Measurements from ENCODE around the gene PTPRA.

PTPRA gene

DNA sequence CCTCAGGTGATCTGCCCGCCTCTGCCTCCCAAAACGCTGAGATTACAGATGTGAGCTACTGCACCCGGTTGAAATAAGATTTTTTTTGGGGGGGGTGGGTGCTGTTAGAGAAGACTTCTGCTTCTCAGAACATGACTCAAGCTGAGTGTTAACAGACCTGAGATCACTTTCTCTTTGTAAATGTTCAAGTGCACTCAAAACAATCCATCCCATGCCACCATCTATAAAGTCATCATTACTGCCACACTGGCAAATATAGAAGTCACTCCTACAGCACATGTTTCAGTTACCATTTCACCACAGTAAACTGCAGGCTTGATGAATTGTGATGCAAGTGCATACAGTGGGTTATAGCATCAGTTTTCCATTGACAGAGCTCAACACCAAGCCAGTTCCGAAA is 23.8 kb upstream of the PTPRA start:
- no peak overlapping the region for H3K4me3 ChIP-seq (ENCODE audit: low read depth, low read length)
- no peak for DNase-seq (ENCODE audit: low read depth)
- TF ChIP-seq, protein P1, sequence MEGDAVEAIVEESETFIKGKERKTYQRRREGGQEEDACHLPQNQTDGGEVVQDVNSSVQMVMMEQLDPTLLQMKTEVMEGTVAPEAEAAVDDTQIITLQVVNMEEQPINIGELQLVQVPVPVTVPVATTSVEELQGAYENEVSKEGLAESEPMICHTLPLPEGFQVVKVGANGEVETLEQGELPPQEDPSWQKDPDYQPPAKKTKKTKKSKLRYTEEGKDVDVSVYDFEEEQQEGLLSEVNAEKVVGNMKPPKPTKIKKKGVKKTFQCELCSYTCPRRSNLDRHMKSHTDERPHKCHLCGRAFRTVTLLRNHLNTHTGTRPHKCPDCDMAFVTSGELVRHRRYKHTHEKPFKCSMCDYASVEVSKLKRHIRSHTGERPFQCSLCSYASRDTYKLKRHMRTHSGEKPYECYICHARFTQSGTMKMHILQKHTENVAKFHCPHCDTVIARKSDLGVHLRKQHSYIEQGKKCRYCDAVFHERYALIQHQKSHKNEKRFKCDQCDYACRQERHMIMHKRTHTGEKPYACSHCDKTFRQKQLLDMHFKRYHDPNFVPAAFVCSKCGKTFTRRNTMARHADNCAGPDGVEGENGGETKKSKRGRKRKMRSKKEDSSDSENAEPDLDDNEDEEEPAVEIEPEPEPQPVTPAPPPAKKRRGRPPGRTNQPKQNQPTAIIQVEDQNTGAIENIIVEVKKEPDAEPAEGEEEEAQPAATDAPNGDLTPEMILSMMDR (IDR thresholded peaks at IDR 0.05; ENCODE audit: low read depth, low read length, missing control alignments) = no peak

DNA sequence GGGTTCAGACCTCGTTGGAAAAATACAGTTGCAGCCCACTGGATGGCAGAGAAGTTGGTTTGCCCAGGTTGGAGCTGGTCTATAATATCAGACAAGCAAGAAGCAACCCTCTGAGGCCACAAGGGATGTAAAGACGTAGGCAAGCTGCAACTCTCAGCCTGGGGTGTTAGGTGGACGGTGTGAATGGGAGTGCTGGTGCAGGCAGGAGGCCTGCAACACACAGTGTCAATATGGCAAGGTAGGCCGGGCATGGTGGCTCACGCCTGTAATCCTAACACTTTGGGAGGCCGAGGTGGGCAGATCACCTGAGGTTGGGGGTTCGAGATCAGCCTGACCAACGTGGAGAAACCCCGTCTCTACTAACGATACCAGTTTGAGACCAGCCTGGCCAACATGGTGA is 22.2 kb upstream of the PTPRA start:
- no peak overlapping the region for H3K4me3 ChIP-seq (ENCODE audit: low read depth, low read length)
- DNase-seq (ENCODE audit: low read depth) = no peak
- TF ChIP-seq, protein P1 (IDR thresholded peaks at IDR 0.05; ENCODE audit: low read depth, low read length, missing control alignments) = no peak

DNA sequence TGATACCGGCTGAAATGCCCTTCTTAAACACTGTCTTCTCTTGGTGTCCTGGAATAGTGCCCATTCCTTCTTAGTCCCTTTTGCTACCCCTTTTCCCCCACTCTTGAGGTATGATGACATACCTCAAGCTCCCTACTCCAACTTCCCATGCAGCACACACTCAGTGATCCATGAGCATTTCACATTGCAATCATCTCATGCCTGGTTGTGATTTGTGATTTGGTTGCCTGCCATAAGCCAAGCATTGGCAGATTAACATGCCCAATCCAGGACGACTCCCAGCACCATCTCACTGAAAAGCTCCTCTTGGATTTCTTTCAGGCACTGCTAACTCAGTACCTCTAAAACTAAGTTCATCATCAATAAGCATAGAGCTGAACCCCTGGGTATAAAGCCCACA is 14.7 kb upstream of the PTPRA start:
- H3K4me3 ChIP-seq (ENCODE audit: low read depth, low read length) = no peak overlapping the region
- TF ChIP-seq, protein P1 (IDR thresholded peaks at IDR 0.05; ENCODE audit: low read depth, low read length, missing control alignments) = no peak
- DNase-seq (ENCODE audit: low read depth) = no peak

DNA sequence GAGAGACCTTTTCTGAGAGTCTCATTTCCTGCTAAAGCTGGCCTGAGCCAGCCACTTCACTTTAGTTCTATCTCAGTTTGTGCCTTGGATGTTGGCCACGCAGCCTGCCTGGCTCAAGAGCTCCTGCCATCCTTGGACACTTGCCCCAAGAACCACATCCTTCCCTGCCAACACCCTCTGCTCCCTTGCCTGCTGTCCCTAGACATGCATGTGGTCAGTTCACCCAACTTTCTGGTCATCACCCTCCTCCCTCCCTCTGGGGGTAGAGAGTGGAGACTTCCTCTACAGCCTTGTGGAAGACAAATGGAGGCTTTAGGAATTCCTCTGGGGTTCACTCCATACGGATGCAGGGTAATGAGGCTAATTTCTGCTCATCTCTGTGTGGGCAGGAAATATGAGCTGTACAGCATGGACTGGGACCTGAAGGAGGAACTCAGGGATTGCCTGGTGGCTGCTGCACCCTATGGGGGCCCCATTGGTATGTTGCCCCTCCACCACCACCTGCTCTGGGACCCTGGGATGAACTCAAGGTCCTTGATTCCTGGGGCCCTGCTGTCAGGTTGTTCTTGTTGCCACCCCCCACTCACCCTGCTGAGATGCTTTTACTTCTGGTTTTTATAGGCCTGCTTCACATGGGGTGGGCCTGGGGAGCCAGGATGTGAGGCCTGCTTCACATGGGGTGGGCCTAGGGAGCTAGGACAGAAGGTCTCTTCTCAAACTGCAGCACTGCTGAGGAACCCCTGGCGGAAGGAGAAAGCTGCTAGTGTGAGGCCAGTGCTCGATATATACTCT is 13.8 kb upstream of the PTPRA start:
- TF ChIP-seq, protein P1 (IDR thresholded peaks at IDR 0.05; ENCODE audit: low read depth, low read length, missing control alignments) = no peak
- H3K4me3 ChIP-seq (ENCODE audit: low read depth, low read length) = no peak overlapping the region
- no peak for DNase-seq (ENCODE audit: low read depth)

DNA sequence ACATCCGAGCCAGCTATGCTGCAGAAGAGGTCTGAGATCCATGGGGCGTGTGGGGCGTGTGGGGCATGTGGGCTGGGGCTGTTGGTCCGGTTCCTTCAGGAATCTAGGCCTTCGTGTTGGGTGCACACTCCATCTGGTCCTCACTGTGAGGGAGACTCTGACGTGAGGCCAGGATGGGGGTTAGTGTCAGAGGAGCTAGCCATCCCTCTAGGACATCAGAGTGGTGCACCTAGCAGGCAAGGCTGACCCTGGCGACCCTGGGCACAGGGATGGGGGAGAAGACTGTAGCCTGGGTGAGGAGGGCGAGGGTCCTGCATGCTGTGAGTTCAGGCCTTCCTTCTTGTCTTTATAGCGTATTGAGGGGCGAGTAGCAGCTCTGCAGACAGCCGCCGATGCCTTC is 8.7 kb upstream of the PTPRA start:
- no peak overlapping the region for H3K4me3 ChIP-seq (ENCODE audit: low read depth, low read length)
- no peak for DNase-seq (ENCODE audit: low read depth)
- TF ChIP-seq, protein P1 (IDR thresholded peaks at IDR 0.05; ENCODE audit: low read depth, low read length, missing control alignments) = no peak

DNA sequence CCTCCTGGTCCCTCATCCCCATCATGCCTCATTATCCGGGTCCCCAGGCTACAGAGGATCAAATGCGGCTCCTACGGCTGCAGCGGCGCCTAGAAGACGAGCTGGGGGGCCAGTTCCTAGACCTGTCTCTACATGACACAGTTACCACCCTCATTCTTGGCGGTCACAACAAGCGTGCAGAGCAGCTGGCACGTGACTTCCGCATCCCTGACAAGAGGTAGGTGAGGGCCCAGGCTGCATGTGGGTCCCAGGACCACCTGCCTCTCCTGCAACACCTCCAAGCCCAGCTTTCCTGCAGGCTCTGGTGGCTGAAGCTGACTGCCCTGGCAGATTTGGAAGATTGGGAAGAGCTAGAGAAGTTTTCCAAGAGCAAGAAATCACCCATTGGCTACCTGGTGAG is 8.2 kb upstream of the PTPRA start:
- no peak for DNase-seq (ENCODE audit: low read depth)
- TF ChIP-seq, protein P1 (IDR thresholded peaks at IDR 0.05; ENCODE audit: low read depth, low read length, missing control alignments) = no peak
- no peak overlapping the region for H3K4me3 ChIP-seq (ENCODE audit: low read depth, low read length)

DNA sequence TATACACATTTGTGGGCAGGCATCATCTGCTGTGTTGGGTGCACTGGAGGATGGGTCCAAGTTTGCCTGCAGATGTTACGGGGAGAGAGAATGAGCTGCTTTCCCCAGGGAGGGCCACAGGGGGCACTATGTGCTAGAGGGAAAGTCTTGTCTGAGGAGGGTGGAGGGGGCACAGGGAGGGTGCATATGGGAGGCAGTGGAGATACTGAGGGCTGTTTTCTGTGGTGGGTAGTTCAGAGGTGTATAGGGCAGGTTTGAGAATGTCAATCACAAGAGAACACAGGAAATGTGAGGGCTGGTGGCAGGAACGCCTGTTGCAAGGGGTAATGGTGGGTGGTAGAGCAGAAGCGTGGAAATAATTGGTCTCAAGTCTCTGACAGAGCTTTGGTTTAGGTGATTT is 7.7 kb upstream of the PTPRA start:
- TF ChIP-seq, protein P1 (IDR thresholded peaks at IDR 0.05; ENCODE audit: low read depth, low read length, missing control alignments) = no peak
- no peak for DNase-seq (ENCODE audit: low read depth)
- no peak overlapping the region for H3K4me3 ChIP-seq (ENCODE audit: low read depth, low read length)
